Measurements from ENCODE around the gene TMEM38B. TPM values are rescaled to one million over a fixed set of nuclear protein-coding genes. Genes with fewer than 3 reads are reported as not detected.
"Not testable (repeated sequence)": the region's sequence is repeated elsewhere in the genome, so short reads cannot be mapped to it uniquely, and the experiment has no call there.

The TMEM38B gene
- total and polyA plus RNA-seq, 5 experiments from 2014 or later: 13.9 to 24.0 (median 21.8) TPM

DNA sequence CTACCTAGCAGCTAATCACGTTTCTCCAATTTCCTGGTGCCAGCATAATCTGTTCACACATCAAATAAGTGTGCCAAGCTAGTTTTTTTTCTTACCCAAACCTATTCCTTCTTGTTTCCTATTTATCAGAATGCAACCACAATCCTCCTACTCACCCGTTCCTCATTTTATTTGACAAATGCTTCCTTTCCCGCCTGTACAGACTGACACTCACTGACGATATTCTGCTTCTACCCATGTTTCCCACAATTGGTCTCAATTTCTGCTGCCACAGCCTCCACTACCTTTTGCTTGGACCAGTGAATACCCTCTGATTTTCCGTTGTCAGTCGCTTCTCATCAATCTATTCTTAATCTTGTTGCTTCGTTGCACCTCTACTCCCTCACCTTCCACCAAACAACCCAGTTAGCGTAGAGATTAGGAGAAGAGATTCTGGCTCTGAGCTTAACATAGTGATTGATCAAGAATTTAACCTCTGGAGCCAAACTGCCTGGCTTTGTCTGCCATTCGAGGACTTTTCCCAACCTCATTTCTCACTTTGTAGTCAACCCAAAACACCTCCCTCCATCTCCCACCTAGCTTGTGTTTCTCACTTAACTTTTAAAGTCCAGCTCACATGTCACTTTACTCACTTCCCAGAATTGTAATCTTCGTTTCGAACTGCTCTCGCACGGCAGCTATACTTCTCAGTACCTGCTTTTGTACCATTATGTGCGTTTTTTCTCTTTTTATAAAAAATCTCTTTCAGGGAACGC lies 729 bp upstream of the TMEM38B start:
- H3K4me1 Mint-ChIP-seq: peaks cover 11 to 31% (median 26%) of the 10 kb centered on the region in 4 donors
- H3K27me3 Mint-ChIP-seq: peaks cover 20 to 25% (median 22%) of the 10 kb centered on the region in 5 donors
- H3K9me3 Mint-ChIP-seq: no peaks in the 10 kb centered on the region
- no peaks in the 10 kb centered on the region for H3K36me3 Mint-ChIP-seq
- DNase-seq: peak in 3 of 10 donors; percentile 16 to 26 (median 19)
- POLR2A ChIA-PET: interaction anchor here (0.9 to 1.5 kb wide), 3 partner anchors 17 to 449 kb away, joined by 3 read pairs; partner anchors contain the start of gene SLC44A1
- peak; percentile 7 to 12 for ATAC-seq
- H3K27ac Mint-ChIP-seq: peak overlapping the region in 8 of 10 donors; percentile 5 to 92 (median 64)
- H3K4me3 Mint-ChIP-seq: peak overlapping the region; percentile 72 to 94 (median 87)

DNA sequence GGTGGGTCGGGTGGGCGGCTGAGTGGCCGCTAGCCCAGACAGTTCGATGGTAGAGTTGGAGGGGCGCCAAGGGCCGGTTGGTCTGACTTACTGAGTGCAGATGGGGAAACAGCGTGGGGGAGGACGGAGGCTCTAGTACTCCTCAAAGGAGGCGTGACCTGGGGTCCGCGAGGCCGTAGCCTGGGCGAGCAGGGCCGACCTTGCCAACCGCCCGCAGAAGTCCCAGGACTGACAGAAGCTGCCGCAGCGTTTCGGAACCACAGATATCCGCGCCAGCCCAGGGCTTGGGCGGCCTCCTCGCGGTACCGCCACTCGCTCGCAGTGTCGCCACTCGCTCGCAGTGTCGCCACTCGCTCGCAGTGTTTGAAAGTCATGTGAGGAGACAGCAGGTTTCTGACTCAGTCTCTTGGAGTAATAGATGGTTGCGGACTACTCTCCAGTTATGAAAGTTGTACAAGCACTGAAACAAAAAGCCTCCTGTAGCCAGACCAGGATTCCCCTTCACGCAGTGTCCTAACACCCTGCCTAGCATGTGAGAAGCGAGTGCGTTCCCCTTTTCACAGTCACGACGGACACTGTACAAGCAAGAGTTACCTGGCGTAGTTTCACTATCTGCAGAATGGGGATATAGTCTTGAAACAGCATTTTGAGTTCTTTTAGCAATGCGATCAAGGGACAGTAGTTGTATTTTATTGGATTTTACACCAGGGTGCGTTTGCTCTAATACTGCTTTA lies 674 bp downstream of the TMEM38B start:
- POLR2A ChIA-PET: interaction anchor here (0.5 to 1.5 kb wide), 3 partner anchors 15 to 40 kb away, joined by 3 to 4 read pairs (median 3); no protein-coding TSS in a partner anchor
- H3K27me3 Mint-ChIP-seq: peaks cover 13 to 19% (median 15%) of the 10 kb centered on the region in 5 donors

DNA sequence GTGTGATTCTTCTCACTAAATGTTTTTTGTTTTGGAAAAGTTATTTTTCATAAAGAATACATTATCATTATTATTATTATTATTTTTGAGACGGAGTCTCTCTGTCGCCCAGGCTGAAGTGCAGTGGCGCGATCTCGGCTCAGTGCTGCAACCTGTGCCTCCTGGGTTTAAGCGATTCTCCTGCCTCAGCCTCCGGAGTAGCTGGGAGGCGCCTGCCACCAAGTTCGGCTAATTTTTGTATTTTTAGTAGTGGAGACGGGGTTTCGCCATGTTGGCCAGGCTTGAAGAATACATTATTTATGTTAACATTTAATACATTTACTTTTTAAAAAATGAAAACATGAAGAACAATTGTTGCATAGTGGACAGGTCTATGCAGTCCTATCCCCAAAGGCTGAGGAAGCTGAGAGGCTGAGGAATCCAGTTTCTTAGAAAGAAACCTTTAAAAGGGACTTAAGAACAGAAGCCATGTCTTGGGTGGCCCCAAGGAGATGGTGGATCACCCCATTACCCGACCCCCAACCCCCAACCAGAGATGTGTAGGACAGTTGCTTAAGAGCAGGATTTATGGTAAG lies 2.0 kb downstream of the TMEM38B start:
- Mint-ChIP-seq H3K27ac (no peak overlapping the region), H3K4me3 (peak overlapping the region in 1 of 10 donors; percentile 92), H3K4me1 (peaks cover 24 to 56% (median 47%) of the 10 kb centered on the region in 4 donors), H3K36me3 (no peaks in the 10 kb centered on the region), H3K27me3 (peaks cover under 1 to 14% (median 12%) of the 10 kb centered on the region in 5 donors), H3K9me3 (no peaks in the 10 kb centered on the region)
- ATAC-seq: no peak
- DNase-seq: no peak
- POLR2A ChIA-PET: no interaction called here

More for the DNA sequence above, 674 bp downstream of the TMEM38B start:
- Mint-ChIP-seq H3K4me3 (peak overlapping the region; percentile 72 to 96 (median 90)), H3K27ac (peak overlapping the region; percentile 34 to 91 (median 86)), H3K9me3 (no peaks in the 10 kb centered on the region), H3K36me3 (no peaks in the 10 kb centered on the region), H3K4me1 (peaks cover 18 to 45% (median 36%) of the 10 kb centered on the region in 4 donors)
- ATAC-seq: peak; percentile 64 to 67
- peak in 9 of 10 donors; percentile 18 to 64 (median 40) for DNase-seq

DNA sequence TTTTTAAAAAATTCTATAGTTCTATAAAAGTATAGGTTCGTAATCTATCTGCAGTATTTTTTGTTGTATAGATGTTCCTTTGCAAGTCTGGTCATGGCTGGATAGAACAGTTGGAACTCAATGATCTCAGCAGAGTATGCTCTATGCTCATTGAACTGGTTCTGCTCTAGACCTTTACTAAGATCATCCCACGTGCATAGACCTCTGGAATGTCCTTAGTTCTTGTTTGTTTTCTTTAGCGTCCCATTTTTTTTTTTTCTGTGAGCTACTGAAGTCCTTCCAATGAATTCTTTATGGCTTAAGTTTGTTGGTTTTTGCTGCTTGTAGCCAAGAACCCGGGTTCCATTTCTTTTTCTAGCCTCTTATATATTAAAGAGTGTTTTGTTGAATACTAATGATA lies 3.5 kb downstream of the TMEM38B start:
- POLR2A ChIA-PET: no interaction called here
- no peaks in the 10 kb centered on the region for H3K36me3 Mint-ChIP-seq
- no peaks in the 10 kb centered on the region for H3K9me3 Mint-ChIP-seq
- H3K27me3 Mint-ChIP-seq: peaks cover 0 to 7% (median 6%) of the 10 kb centered on the region in 5 donors
- ATAC-seq (no peak), DNase-seq (no peak)
- peaks cover 27 to 61% (median 50%) of the 10 kb centered on the region in 4 donors for H3K4me1 Mint-ChIP-seq
- H3K27ac Mint-ChIP-seq: no peak overlapping the region
- H3K4me3 Mint-ChIP-seq: no peak overlapping the region

DNA sequence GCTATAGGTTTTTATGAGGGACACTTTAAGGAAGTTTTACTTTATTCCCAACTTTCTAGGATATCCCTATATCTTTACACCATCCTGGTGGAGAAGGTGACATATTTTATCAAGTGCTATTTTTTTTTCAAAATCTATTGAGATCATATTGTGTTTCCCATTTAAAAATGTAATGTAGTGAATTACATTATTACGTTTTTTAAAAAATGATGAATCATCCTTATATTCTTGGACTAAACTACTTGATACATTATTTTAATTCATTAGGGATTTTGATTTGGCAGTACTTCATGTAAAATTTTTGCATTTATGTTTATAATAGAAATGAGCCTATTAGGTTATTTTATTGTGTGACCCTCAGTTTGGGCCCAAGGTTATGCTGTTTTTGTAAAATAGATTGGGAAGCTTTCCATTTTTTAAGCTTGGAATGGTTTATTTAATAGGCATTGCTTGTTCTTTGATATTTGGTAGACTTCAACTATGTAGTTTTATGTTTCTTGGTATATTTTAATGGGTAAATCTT lies 4.1 kb downstream of the TMEM38B start:
- POLR2A ChIA-PET: no interaction called here
- Mint-ChIP-seq H3K27ac (peak overlapping the region in 1 of 10 donors; percentile 18), H3K4me1 (peaks cover 27 to 58% (median 48%) of the 10 kb centered on the region in 4 donors), H3K36me3 (no peaks in the 10 kb centered on the region), H3K4me3 (no peak overlapping the region), H3K9me3 (no peaks in the 10 kb centered on the region), H3K27me3 (peaks cover 0 to 6% (median 4%) of the 10 kb centered on the region in 5 donors)
- ATAC-seq: no peak
- DNase-seq: no peak

DNA sequence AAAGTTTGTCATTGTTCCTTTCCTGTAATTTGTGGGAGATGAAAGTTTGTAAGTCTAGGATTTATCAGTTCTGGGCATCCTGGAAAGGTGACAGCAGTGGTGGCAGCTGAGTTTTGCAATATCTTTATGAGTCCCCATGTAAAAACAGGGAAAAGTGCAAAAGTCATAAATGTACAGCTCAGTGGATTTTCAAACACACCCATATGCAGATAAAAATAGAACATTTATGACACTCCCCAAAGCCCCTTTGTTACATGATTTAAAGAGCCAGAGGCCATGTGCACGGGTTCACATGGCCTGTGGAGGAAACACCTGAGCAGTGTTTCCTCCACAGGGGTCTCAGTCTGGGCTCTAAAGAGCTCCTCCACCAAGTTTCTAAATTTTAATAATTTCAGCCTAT lies 6.3 kb downstream of the TMEM38B start:
- no peaks in the 10 kb centered on the region for H3K9me3 Mint-ChIP-seq
- H3K27me3 Mint-ChIP-seq: no peaks in the 10 kb centered on the region
- ATAC-seq: no peak
- no peak overlapping the region for H3K27ac Mint-ChIP-seq
- POLR2A ChIA-PET: no interaction called here
- peaks cover 18 to 43% (median 37%) of the 10 kb centered on the region in 4 donors for H3K4me1 Mint-ChIP-seq
- H3K4me3 Mint-ChIP-seq: no peak overlapping the region
- no peaks in the 10 kb centered on the region for H3K36me3 Mint-ChIP-seq
- DNase-seq: no peak

DNA sequence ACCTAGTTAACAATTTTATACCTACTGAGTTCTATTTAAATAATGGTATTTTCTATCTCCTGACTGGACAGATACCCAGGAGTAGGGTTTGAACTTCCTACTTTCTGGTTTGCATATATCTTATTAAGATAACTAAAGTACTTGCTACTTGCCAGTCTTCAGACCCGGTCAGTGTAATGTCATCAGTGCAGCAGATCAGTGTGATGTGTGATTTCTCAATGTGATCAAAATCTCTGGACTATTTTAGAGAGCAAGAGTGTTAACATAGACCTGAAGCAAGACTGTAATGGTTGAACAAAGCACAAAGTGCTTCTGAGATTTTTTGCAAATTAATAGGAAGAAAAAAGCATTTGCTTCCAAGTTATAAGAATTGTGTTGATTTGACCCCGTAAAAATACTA lies 6.8 kb downstream of the TMEM38B start:
- Mint-ChIP-seq H3K9me3 (no peaks in the 10 kb centered on the region), H3K4me3 (no peak overlapping the region), H3K36me3 (peaks cover 0 to 2% (median under 1%) of the 10 kb centered on the region in 3 donors), H3K27me3 (no peaks in the 10 kb centered on the region), H3K4me1 (peaks cover 19 to 42% (median 36%) of the 10 kb centered on the region in 4 donors), H3K27ac (no peak overlapping the region)
- ATAC-seq (no peak), DNase-seq (no peak)
- POLR2A ChIA-PET: no interaction called here

DNA sequence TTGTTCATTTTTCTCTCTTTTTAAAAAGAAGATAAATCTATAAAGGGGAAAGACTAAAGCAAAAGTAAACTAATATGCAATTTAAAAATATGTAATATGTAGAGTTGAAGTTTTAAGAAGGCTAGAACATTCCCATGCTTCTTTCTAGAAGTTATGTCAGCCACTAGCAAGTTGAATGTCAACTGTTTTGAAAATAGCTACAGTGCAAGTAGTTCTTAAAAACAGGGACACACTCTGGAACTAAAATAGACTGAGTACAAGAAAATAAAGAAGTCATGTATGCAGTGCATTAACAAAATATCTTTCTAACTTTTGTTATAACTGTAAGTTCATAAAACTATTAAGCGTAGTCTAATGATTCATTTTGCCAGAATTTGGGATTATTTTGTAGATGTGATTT lies 7.9 kb downstream of the TMEM38B start:
- POLR2A ChIA-PET: no interaction called here
- H3K36me3 Mint-ChIP-seq: peaks cover 0 to 9% (median 2%) of the 10 kb centered on the region in 3 donors
- no peak overlapping the region for H3K4me3 Mint-ChIP-seq
- no peak overlapping the region for H3K27ac Mint-ChIP-seq
- H3K9me3 Mint-ChIP-seq: no peaks in the 10 kb centered on the region
- no peaks in the 10 kb centered on the region for H3K27me3 Mint-ChIP-seq
- DNase-seq (no peak), ATAC-seq (no peak)
- H3K4me1 Mint-ChIP-seq: peaks cover 18 to 37% (median 31%) of the 10 kb centered on the region in 4 donors

DNA sequence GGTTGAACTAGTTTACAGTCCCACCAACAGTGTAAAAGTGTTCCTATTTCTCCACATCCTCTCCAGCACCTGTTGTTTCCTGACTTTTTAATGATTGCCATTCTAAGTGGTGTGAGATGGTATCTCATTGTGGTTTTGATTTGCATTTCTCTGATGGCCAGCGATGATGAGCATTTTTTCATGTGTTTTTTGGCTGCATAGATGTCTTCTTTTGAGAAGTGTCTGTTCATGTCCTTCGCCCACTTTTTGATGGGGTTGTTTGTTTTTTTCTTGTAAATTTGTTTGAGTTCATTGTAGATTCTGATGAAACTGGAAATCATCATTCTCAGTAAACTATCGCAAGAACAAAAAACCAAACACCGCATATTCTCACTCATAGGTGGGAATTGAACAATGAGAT lies 9.3 kb downstream of the TMEM38B start:
- H3K4me3 Mint-ChIP-seq, ATAC-seq, DNase-seq, POLR2A ChIA-PET, H3K27me3 Mint-ChIP-seq, H3K9me3 Mint-ChIP-seq, H3K27ac Mint-ChIP-seq: not testable (repeated sequence)
- Mint-ChIP-seq H3K4me1 (peaks cover 23 to 40% (median 33%) of the 10 kb centered on the region in 4 donors), H3K36me3 (peaks cover 0 to 12% (median 2%) of the 10 kb centered on the region in 3 donors)

DNA sequence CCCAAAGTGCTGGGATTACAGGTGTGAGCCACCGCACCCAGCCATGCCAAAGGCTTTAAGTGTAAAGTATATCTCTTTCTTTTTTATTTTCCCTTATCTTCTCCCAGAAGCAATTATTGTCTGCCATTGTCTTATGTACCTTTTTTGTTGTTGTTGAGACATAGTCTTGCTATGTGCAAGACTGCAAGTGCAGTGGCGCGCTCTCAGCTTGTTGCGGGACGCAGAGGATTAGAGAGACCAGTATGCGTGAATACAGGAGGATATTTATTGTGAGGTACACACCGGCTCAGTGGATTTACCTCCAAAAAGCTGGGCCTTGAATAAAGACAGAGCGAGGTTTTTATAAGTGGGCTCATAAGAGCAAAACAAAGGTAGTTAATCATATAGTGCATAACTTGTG lies 11.8 kb downstream of the TMEM38B start:
- ATAC-seq: no peak
- no peak for DNase-seq
- POLR2A ChIA-PET: no interaction called here
- Mint-ChIP-seq H3K27me3 (no peaks in the 10 kb centered on the region), H3K4me3 (no peak overlapping the region), H3K9me3 (no peaks in the 10 kb centered on the region), H3K27ac (no peak overlapping the region), H3K36me3 (peaks cover 0 to 23% (median 5%) of the 10 kb centered on the region in 3 donors), H3K4me1 (peaks cover 11 to 20% (median 17%) of the 10 kb centered on the region in 4 donors)

DNA sequence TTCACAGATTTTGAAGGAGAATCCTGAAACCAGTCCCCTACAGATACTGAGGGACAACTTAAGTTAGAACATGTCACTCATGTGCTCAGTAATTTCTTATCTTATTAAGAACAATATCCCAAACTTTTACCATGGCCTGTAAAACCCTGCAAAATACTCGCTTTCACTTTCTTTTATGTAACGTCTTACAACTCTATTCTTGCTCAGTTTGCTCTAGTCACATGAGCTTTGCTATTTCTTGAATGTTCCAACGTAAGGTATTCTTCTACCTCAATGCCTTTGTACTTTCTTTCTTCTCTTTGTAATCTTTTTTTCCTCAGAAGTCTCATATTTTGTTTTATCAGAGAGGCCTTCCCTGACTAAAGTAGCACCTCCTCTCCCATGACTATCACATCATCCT lies 14.1 kb downstream of the TMEM38B start:
- Mint-ChIP-seq H3K4me1 (peaks cover 7 to 16% (median 12%) of the 10 kb centered on the region in 4 donors), H3K36me3 (peaks cover 0 to 33% (median 7%) of the 10 kb centered on the region in 3 donors), H3K27me3 (no peaks in the 10 kb centered on the region), H3K27ac (peak overlapping the region; percentile 35 to 91 (median 62)), H3K4me3 (peak overlapping the region in 9 of 10 donors; percentile 32 to 77 (median 52)), H3K9me3 (no peaks in the 10 kb centered on the region)
- DNase-seq (peak in 1 of 10 donors; percentile 14), ATAC-seq (peak in 1 of 2 donors; percentile 30)
- POLR2A ChIA-PET: interaction anchor here (0.7 kb wide), 1 partner anchor 327 kb away, joined by 4 read pairs; no protein-coding TSS in a partner anchor

DNA sequence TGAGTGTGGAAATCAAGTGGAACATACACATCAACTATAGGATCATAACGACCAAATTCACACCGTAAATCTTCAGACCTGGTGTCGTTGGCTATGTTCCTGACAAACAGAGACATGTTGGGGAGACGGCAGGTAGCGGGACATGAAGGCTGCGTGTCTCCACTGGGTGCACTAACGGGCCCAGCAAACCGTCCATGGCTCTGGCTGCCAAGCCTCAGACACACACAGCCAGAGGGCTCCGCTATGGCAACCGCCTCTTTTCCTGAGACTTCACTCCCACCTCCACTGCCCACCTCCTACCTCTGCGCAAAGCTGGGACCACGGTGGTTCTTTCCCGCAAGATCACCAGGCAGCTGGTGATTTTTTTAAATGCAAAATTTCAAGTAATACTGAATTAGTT lies 16.3 kb downstream of the TMEM38B start:
- no peaks in the 10 kb centered on the region for H3K27me3 Mint-ChIP-seq
- no peaks in the 10 kb centered on the region for H3K9me3 Mint-ChIP-seq
- DNase-seq (no peak), ATAC-seq (no peak)
- H3K4me3 Mint-ChIP-seq: no peak overlapping the region
- POLR2A ChIA-PET: interaction anchor here (1.1 kb wide), 1 partner anchor 17 kb away, joined by 3 read pairs; the partner anchor contains the start of gene TMEM38B
- no peak overlapping the region for H3K27ac Mint-ChIP-seq
- H3K36me3 Mint-ChIP-seq: peaks cover 0 to 33% (median 7%) of the 10 kb centered on the region in 3 donors
- peaks cover 9 to 15% (median 12%) of the 10 kb centered on the region in 4 donors for H3K4me1 Mint-ChIP-seq
